T follicular helper cell (primary cell): ENCODE measurements around the gene SIM2.

Experiments
- DNase-seq: peaks from one replicate; pipeline ENCODE4 v3.0.0-alpha.2; 2020; ENCODE audit warnings: low read depth

The SIM2 gene

GRCh38 chr21:36686955-36687354, 12.0 kb upstream of the SIM2 start:
- DNase-seq: no peak

DNA sequence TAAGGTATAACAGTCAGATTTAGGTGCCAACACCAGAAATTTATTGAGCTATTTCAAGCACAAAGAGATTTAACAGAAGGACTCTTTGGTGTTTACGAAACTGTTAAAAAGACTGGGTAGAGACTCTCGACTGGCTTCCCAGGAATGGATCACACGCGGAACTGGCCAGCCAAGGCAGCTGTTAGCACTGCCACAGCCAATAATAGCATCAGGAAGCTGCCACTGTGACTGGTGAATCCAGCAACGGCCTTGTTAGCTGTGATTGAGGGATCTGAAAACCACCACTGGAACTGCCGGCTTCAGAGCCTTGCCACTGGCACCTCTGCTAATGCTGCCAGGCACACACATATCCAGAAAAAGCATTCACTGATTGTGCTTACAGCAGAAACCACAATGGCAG, 10.6 kb upstream of the SIM2 start:
- no peak for DNase-seq

- no peak for DNase-seq
Observed at GRCh38 chr21:36689324-36689723, 9.6 kb upstream of the SIM2 start.

GRCh38 chr21:36690628-36691554, 8.0 kb upstream of the SIM2 start:
- DNase-seq: no peak

- DNase-seq: no peak
Observed at GRCh38 chr21:36691555-36692041, 7.3 kb upstream of the SIM2 start.

DNA sequence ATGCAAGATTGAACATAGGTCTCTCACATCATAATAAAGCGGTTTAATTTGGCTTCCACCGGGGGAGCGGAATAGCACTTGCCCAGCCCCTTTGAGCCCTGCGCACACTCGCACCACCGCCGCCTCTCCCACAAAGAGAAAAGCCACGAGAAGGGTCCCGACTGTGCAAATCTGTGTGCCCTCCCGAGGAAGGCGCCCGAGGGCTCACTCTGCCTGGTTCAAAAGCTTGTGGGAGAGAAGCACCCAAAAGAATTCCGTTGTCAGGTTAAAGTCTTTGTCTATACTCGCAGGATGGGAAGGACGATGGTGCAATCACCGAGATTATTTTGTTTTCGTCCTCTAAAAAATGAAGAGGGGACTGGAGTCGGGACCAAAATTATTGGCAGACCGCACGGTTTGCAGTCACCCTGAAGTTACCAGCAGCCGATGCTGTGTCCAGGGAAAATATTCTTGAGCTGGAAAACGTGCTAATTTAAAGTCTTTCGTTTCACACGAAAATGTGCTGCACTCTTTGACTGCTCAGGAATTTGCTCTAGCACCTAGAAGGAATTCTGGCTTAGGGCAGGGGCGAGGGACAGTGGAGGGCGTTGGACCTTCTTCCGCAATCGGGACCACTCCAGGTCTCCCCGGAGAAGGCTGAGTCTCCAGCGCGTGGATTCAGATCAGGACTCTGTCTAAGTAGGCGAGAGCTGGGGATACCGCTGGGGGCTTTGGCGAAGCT, 6.6 kb upstream of the SIM2 start:
- DNase-seq: no peak

GRCh38 chr21:36692835-36693488, 6.0 kb upstream of the SIM2 start:
- DNase-seq: no peak

- DNase-seq: no peak
Observed at GRCh38 chr21:36693489-36694030, 5.4 kb upstream of the SIM2 start.

GRCh38 chr21:36694031-36694515, 4.8 kb upstream of the SIM2 start:
- DNase-seq: no peak

DNA sequence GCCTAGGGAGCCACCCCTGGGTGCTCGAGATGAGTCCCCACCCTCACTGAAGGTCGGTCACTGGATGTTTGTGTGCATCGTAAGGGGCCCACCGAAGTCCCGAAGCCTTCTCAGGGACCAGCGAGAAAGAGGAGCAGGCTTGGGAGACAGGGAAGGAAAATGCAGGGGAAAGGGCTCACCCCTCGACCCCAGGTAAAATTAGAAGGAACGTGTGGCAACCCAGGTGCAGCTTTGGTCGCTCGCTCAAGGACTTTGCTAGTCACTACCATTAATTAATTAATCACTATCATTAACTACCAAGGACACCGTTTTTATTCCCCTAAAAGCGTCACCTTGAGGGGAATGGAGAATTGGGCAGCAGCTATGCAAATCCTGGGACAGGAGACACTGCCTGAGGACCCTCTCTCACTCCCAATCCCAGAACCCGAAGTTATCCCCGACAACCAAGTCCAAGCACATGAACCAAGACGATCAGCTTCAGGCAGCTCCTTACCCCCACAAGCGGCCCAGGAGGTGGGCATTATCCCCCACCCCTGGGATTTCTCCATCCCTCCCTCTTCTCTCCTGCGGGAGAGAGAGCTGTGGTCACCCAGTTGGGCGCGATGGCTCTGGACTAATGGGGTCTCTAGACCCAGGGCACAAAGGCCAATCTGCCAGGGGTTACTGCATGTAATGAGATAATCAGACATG, 4.2 kb upstream of the SIM2 start:
- no peak for DNase-seq

DNA sequence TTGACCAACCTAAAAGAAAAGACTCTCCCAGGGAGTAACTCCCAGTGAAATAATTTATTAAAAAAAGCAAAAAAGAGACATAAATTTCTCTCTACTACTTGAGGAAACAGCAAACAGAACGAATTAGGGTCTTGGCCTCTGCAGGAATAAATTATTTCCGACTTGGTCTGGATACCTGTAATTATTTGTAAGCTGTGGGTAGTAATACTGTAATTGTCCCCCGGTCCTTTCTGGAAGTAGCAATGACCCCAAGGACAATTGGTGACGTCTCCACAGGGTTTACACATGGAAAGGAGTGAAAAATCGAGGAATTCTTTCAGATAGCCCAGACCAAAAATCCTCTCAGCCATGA, 3.7 kb upstream of the SIM2 start:
- no peak for DNase-seq

GRCh38 chr21:36695671-36696389, 3.1 kb upstream of the SIM2 start:
- no peak for DNase-seq

GRCh38 chr21:36696390-36697059, 2.4 kb upstream of the SIM2 start:
- DNase-seq: no peak

DNA sequence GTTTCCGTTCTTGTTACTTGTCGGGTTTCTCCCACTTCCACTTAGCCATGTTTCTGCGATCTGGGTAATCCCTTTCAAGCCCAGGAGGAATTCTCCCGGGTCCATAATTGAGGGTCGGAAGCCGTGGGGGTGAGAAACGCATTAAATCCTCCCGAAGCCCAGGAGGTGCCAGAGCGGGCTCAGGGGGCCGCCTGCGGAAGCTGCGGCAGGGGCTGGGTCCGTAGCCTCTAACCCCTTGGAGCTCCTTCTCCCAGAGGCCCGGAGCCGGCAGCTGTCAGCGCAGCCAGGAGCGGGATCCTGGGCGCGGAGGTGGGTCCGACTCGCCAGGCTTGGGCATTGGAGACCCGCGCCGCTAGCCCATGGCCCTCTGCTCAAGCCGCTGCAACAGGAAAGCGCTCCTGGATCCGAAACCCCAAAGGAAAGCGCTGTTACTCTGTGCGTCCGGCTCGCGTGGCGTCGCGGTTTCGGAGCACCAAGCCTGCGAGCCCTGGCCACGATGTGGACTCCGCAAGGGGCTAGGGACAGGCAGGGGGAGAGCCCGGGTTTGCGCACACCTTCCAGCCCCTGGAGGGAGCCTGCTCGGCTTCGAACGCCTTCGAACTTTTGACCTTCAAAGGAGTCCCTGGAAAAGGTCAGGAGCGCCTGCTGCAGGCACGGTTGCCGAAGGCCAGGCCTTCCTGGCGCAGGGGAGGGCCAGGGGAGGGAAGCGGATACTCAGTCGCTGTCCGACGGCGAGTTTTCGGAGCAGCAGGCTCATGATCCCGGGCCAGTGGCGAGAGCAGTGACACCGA, 1.7 kb upstream of the SIM2 start:
- no peak for DNase-seq

- no peak for DNase-seq
Observed at GRCh38 chr21:36697851-36698384, 997 bp upstream of the SIM2 start.

GRCh38 chr21:36698385-36698980, 432 bp upstream of the SIM2 start:
- DNase-seq: no peak

- DNase-seq: no peak
Observed at GRCh38 chr21:36699546-36700294, 805 bp downstream of the SIM2 start.
